ENCODE results near the gene EHBP1. TPM values are rescaled to one million over a fixed set of nuclear protein-coding genes. Genes with fewer than 3 reads are reported as not detected.

Gene EHBP1
- polyA plus RNA-seq, 3 donors = 4.2 to 6.1 (median 6.0) TPM

DNA sequence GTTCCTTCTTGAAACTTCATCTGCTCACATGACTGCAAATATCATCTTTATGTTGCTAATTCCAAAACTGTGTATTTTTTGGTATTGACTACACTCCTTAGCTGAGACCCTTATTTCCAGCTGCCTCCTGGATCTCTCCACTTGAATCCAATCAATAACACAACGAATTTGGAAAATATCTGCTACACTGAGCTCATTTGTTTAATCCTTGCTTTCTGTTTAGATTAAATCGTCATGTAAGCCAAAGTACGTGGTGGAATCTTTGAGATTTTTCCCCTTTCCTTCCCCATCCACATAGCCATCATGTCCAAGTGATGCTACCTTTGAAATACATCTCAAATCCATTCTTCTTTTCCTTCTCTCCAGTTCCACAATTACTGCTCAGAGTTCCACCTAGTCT is 360.8 kb downstream of the EHBP1 start:
- H2AFZ ChIP-seq (ENCODE audit: insufficient read depth, low read depth, low read length, poor library complexity, severe bottlenecking) = no peak overlapping the region
- Mint-ChIP-seq H3K27me3 (ENCODE audit: low read depth in 3 of 3) (peaks cover 52 to 66% (median 58%) of the 10 kb centered on the region in 3 donors), H3K4me1 (no peaks in the 10 kb centered on the region), H3K9me3 (peaks cover 0 to 3% (median 0%) of the 10 kb centered on the region in 7 donors), H3K36me3 (no peaks in the 10 kb centered on the region), H3K27ac (no peak overlapping the region), H3K4me3 (peak overlapping the region in 1 of 2 donors; percentile 79)
- H4K20me1 ChIP-seq (ENCODE audit: insufficient read depth, low read length) = no peaks in the 10 kb centered on the region
- no peaks in the 10 kb centered on the region for H3K36me3 ChIP-seq (replicated peaks in 1 of 2; ENCODE audit: control insufficient read depth in 1 of 2, insufficient read depth in 2 of 2, low read length in 2 of 2)
- H3K4me1 ChIP-seq (ENCODE audit: control insufficient read depth in 1 of 2, insufficient read depth in 2 of 2, low read length in 2 of 2) = no peaks in the 10 kb centered on the region
- TF ChIP-seq CTCF (IDR thresholded peaks at IDR 0.05) = no peak
- H3K9me3 ChIP-seq (replicated peaks in 1 of 2; ENCODE audit: control insufficient read depth in 1 of 2, insufficient read depth in 1 of 2, low read length in 2 of 2) = peaks cover 0 to 6% of the 10 kb centered on the region in 2 donors
- no peak overlapping the region for H3K4me2 ChIP-seq (replicated peaks; ENCODE audit: extremely low read depth, low read length, poor library complexity, severe bottlenecking)
- H3K27me3 ChIP-seq (ENCODE audit: control insufficient read depth in 2 of 2, insufficient read depth in 2 of 2, low read length in 2 of 2) = peaks cover 73 to 82% of the 10 kb centered on the region in 2 donors
- no peaks in the 10 kb centered on the region for H3K79me2 ChIP-seq (ENCODE audit: insufficient read depth, low read length)
- no peak for DNase-seq
- 86% methylated on average over 3 of the region's 3 CpGs for WGBS (ENCODE audit: insufficient coverage)
- H3K4me3 ChIP-seq (replicated peaks in 1 of 3; ENCODE audit: low read depth in 2 of 3, low read length in 3 of 3) = no peak overlapping the region
- no peak overlapping the region for H3K9ac ChIP-seq (ENCODE audit: insufficient read depth, low read length, poor library complexity, severe bottlenecking)
- intact Hi-C loops (cut with micrococcal nuclease) = no loop called here
- H3K27ac ChIP-seq (ENCODE audit: low read depth in 1 of 2, low read length in 2 of 2) = no peak overlapping the region

DNA sequence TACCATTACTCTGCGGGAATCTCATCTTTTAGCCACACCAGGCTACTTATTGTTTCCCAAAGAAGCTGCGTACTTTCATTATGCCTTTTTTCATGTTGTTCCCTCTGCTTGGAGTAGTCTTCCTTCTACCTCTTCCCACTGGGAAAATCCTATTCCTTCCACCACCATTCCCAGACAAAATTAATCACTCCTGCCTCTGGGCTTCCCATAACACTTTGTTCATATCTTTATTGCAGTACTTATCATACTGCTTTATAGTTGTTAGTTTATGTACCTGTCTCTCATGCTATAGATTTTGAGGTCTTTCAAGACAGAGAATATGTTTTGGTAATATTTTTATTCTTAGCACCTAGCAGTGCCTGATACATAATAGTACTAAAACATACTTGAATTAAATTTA is 361.3 kb downstream of the EHBP1 start:
- Histone ChIP-seq H3K4me1 (ENCODE audit: control insufficient read depth in 1 of 2, insufficient read depth in 2 of 2, low read length in 2 of 2) (no peaks in the 10 kb centered on the region), H3K27me3 (ENCODE audit: control insufficient read depth in 2 of 2, insufficient read depth in 2 of 2, low read length in 2 of 2) (peaks cover 68 to 76% of the 10 kb centered on the region in 2 donors)
- intact Hi-C loops (cut with micrococcal nuclease) = no loop called here

More for the DNA sequence above, 361.3 kb downstream of the EHBP1 start:
- no peaks in the 10 kb centered on the region for H3K4me1 Mint-ChIP-seq
- H3K36me3 ChIP-seq (replicated peaks in 1 of 2; ENCODE audit: control insufficient read depth in 1 of 2, insufficient read depth in 2 of 2, low read length in 2 of 2) = no peaks in the 10 kb centered on the region
- peaks cover 0 to 3% (median 0%) of the 10 kb centered on the region in 7 donors for H3K9me3 Mint-ChIP-seq
- no peak for DNase-seq
- no peak overlapping the region for H2AFZ ChIP-seq (ENCODE audit: insufficient read depth, low read depth, low read length, poor library complexity, severe bottlenecking)
- H3K9me3 ChIP-seq (replicated peaks in 1 of 2; ENCODE audit: control insufficient read depth in 1 of 2, insufficient read depth in 1 of 2, low read length in 2 of 2) = no peaks in the 10 kb centered on the region
- H4K20me1 ChIP-seq (ENCODE audit: insufficient read depth, low read length) = no peaks in the 10 kb centered on the region
- H3K4me3 Mint-ChIP-seq = peak overlapping the region in 1 of 2 donors; percentile 79
- H3K4me3 ChIP-seq (replicated peaks in 1 of 3; ENCODE audit: low read depth in 2 of 3, low read length in 3 of 3) = no peak overlapping the region
- TF ChIP-seq CTCF (IDR thresholded peaks at IDR 0.05) = no peak
- H3K27me3 Mint-ChIP-seq (ENCODE audit: low read depth in 3 of 3) = peaks cover 46 to 60% (median 52%) of the 10 kb centered on the region in 3 donors
- H3K27ac Mint-ChIP-seq = peak overlapping the region in 1 of 7 donors; percentile 42
- WGBS (ENCODE audit: insufficient coverage) = 80% methylated on average over 1 of the region's 2 CpGs
- H3K27ac ChIP-seq (ENCODE audit: low read depth in 1 of 2, low read length in 2 of 2) = no peak overlapping the region
- no peaks in the 10 kb centered on the region for H3K79me2 ChIP-seq (ENCODE audit: insufficient read depth, low read length)
- H3K36me3 Mint-ChIP-seq = no peaks in the 10 kb centered on the region
- H3K4me2 ChIP-seq (replicated peaks; ENCODE audit: extremely low read depth, low read length, poor library complexity, severe bottlenecking) = no peak overlapping the region
- no peak overlapping the region for H3K9ac ChIP-seq (ENCODE audit: insufficient read depth, low read length, poor library complexity, severe bottlenecking)

Data from CD14-positive monocyte (primary cell).